Endothelial cell of umbilical vein (primary cell): ENCODE measurements around the gene GLCE. TPM values are rescaled to one million over a fixed set of nuclear protein-coding genes. Genes with fewer than 3 reads are reported as not detected.
A peak's percentile ranks its signal among the peaks of the same experiment; 100 is the strongest.

ENCODE experiments used
- BruUV-seq: library from RNA; stranded (reverse); fragments of 400-500 nt; replicated peaks from 2 replicates; lab custom pipeline; 2021; lab: Mats Ljungman, UMichigan
- CTCF ChIA-PET: fragments of 300-600, 350-600 bp; sonication (Branson Sonifier 250); formaldehyde crosslinking; loops from one replicate; lab custom pipeline; 2021; ENCODE audit warnings: antibody characterized with exemption, inconsistent platforms; lab: Charles Lee
- POLR2A ChIA-PET: fragments of 300-600, 350-600 bp; sonication (Branson Sonifier 250); formaldehyde crosslinking; loops from one replicate; lab custom pipeline; 2021; ENCODE audit warnings: antibody characterized with exemption, inconsistent platforms; lab: Charles Lee
- DNase-seq: peaks from one replicate; pipeline ENCODE4 v3.0.0-alpha.2; 2011; ENCODE audit warnings: low read depth, low spot score
- FAIRE-seq: peaks from 2 replicates; lab custom pipeline; 2011; peaks lifted over from hg19 to GRCh38; lab: Jason Lieb, UNC
- H2AFZ ChIP-seq: 2 replicates; pipeline ENCODE4 v1.6.0; 2012; ENCODE audit warnings: low read depth, low read length, control low read depth, inconsistent platforms
- H3K27ac ChIP-seq: 2 replicates; pipeline ENCODE4 v1.5.1; 2011; ENCODE audit warnings: low read depth, mild to moderate bottlenecking, control low read depth, low read length, moderate library complexity; ENCODE audit not compliant: insufficient read depth
- H3K27me3 ChIP-seq, 2 experiments: 2 replicates each; pipeline versions ENCODE4 v1.6.0 to v1.6.1; 2011; ENCODE audit warnings: low read length in 2 of 2, mixed read lengths in 1 of 2; ENCODE audit not compliant: control insufficient read depth in 2 of 2, insufficient read depth in 2 of 2
- H3K36me3 ChIP-seq, 2 experiments: 2 replicates in 1 of 2; 3 replicates in 1 of 2; pipeline ENCODE4 v1.5.1; 2011; ENCODE audit warnings: low read length in 2 of 2, mild to moderate bottlenecking in 1 of 2, moderate library complexity in 1 of 2; ENCODE audit not compliant: control insufficient read depth in 2 of 2, insufficient read depth in 2 of 2; ENCODE audit errors: extremely low read depth in 1 of 2
- H3K4me1 ChIP-seq: 3 replicates; pipeline ENCODE4 v1.5.1; 2011; ENCODE audit warnings: mild to moderate bottlenecking, low read length; ENCODE audit not compliant: control insufficient read depth, insufficient read depth; ENCODE audit errors: extremely low read depth
- H3K4me2 ChIP-seq: 2 replicates; pipeline ENCODE4 v1.6.1; 2011; ENCODE audit warnings: low read length, control low read depth, mixed read lengths; ENCODE audit not compliant: insufficient read depth
- H3K4me3 ChIP-seq, 3 experiments: fragments of 200-600 bp in 1 of 3; sonication (generic), shearing (Covaris generic) in 1 of 3; replicated peaks in 1 of 3; 2 replicates each; pipeline ENCODE4 v1.5.1; 2011 to 2016; ENCODE audit warnings: control low read depth in 3 of 3, low read length in 3 of 3, mild to moderate bottlenecking in 2 of 3, inconsistent platforms in 1 of 3, low read depth in 1 of 3, moderate library complexity in 1 of 3; ENCODE audit not compliant: insufficient read depth in 1 of 3
- H3K79me2 ChIP-seq: 2 replicates; pipeline ENCODE4 v1.6.0; 2012; ENCODE audit warnings: low read length, inconsistent platforms; ENCODE audit not compliant: control insufficient read depth, insufficient read depth
- H3K9ac ChIP-seq: replicated peaks from 2 replicates; pipeline ENCODE3; 2011; ENCODE audit warnings: low read length, control low read depth; ENCODE audit not compliant: insufficient read depth; ENCODE audit errors: extremely low read depth
- H3K9me1 ChIP-seq: replicated peaks from 3 replicates; pipeline ENCODE4 v1.6.0; 2011; ENCODE audit warnings: mild to moderate bottlenecking, low read length; ENCODE audit not compliant: control insufficient read depth, insufficient read depth; ENCODE audit errors: extremely low read depth
- H3K9me3 ChIP-seq: replicated peaks from 2 replicates; pipeline ENCODE4 v1.5.1; 2012; ENCODE audit warnings: low read length, inconsistent platforms; ENCODE audit not compliant: control insufficient read depth, insufficient read depth
- H4K20me1 ChIP-seq: replicated peaks from 2 replicates; pipeline ENCODE3; 2011; ENCODE audit warnings: mild to moderate bottlenecking, low read length; ENCODE audit not compliant: control insufficient read depth, insufficient read depth; ENCODE audit errors: extremely low read depth
- EZH2 ChIP-seq: IDR thresholded peaks from 2 replicates; pipeline ENCODE4 v1.6.1; 2012; ENCODE audit warnings: borderline replicate concordance, low read depth, mild to moderate bottlenecking, moderate library complexity, low read length, inconsistent platforms; ENCODE audit not compliant: severe bottlenecking
- FOS ChIP-seq: IDR thresholded peaks from 2 replicates; pipeline ENCODE4 v1.6.1; 2011; ENCODE audit warnings: mild to moderate bottlenecking, low read length, moderate library complexity, borderline replicate concordance; ENCODE audit not compliant: insufficient read depth
- GATA2 ChIP-seq: IDR thresholded peaks from 2 replicates; pipeline ENCODE4 v1.7.0; 2011; ENCODE audit warnings: low read depth, mild to moderate bottlenecking, moderate library complexity, mixed read lengths, low read length; ENCODE audit not compliant: insufficient read length, insufficient read depth
- JUN ChIP-seq: IDR thresholded peaks from 2 replicates; pipeline ENCODE4 v1.6.1; 2011; ENCODE audit warnings: borderline replicate concordance, low read depth; ENCODE audit not compliant: insufficient read length, insufficient read depth
- POLR2AphosphoS5 ChIP-seq: IDR thresholded peaks from 2 replicates; pipeline ENCODE4 v1.6.1; 2012; ENCODE audit warnings: low read depth, mild to moderate bottlenecking, control low read depth, low read length, moderate library complexity; ENCODE audit not compliant: insufficient read depth
- dilution Hi-C: fragments of 300-500 bp; cut with MboI; formaldehyde crosslinking; loops from one replicate; pipeline ENCODE4 v1.15.0; 2019; ENCODE audit warnings: low sequenced_read_pairs; ENCODE audit not compliant: extremely low pct_ligation_motif_present
- intact Hi-C: fragments of 100-400 bp; cut with micrococcal nuclease; formaldehyde crosslinking; loops from one replicate; pipeline ENCODE4 v1.10.0; 2022
- polyA plus RNA-seq, 4 experiments: library from polyadenylated mRNA; depleted of rRNA in 3 of 4; stranded (reverse) in 3 of 4; unstranded in 1 of 4; fragments of >200 nt; gene quantifications; 2 replicates each; pipeline versions ENCODE4 v1.2.1 to v1.2.3, GENCODE V29; 2011 to 2012; ENCODE audit warnings: missing spikeins in 1 of 4
- total RNA-seq: library from RNA; stranded (reverse); gene quantifications from 2 replicates; pipeline ENCODE4 v1.2.3, GENCODE V29; 2021
- TF ChIP-seq, protein P1 (sequence below), 2 donors: IDR thresholded peaks; 1 replicate in 1 of 2; 2 replicates in 1 of 2; pipeline ENCODE4 v1.5.1; 2011; ENCODE audit warnings: low read length in 2 of 2, mild to moderate bottlenecking in 2 of 2, moderate library complexity in 2 of 2, control low read depth in 1 of 2, inconsistent platforms in 1 of 2, low read depth in 1 of 2; ENCODE audit not compliant: insufficient read depth in 1 of 2; ENCODE audit errors: extremely low read depth in 1 of 2
- TF ChIP-seq, protein P2 (sequence below): IDR thresholded peaks from 2 replicates; pipeline ENCODE4 v1.6.1; 2011; ENCODE audit not compliant: insufficient read depth, insufficient read length

The GLCE gene
- total and polyA plus RNA-seq, 2 donors (not counting 3 experiments of a cell fraction or from before 2014, with no cell fraction given): 48.1 to 86.6 TPM

DNA sequence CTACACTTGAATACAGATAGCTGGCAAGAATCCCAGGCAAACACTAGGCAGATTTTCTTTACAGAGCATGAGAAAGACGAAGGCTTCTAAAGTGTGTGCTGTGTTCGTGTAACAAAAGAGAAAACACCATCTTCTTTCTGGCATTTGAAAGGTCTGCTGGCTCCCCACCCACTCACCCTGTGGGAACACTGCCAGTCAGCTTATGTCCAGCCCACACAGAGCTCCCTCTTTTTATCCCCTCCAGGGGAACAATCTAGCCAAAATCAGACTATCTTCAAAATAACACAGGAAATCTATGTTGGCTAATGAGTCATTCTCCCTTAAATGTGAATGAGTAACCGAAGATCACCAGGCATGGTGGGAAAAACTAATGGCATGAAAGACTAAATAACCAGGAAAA lies 92.7 kb downstream of the GLCE start:
- Histone ChIP-seq H3K4me3 (no peak overlapping the region), H3K79me2 (peaks cover 2% of the 10 kb centered on the region), H3K27ac (peak overlapping the region; percentile 29), H3K4me2 (peak overlapping the region; percentile 46), H3K9me1 (no peaks in the 10 kb centered on the region), H2AFZ (no peak overlapping the region), H3K27me3 (no peaks in the 10 kb centered on the region), H3K36me3 (peaks cover 0 to 4% of the 10 kb centered on the region in 2 experiments), H3K9me3 (no peaks in the 10 kb centered on the region), H4K20me1 (no peaks in the 10 kb centered on the region), H3K9ac (no peak overlapping the region), H3K4me1 (peaks cover 19% of the 10 kb centered on the region)
- no TSS peak for BruUV-seq
- TF ChIP-seq JUN (peak; percentile 81), FOS (peak; percentile 91), GATA2 (peak; percentile 65), POLR2AphosphoS5 (no peak), EZH2 (no peak)
- TF ChIP-seq, protein P1, sequence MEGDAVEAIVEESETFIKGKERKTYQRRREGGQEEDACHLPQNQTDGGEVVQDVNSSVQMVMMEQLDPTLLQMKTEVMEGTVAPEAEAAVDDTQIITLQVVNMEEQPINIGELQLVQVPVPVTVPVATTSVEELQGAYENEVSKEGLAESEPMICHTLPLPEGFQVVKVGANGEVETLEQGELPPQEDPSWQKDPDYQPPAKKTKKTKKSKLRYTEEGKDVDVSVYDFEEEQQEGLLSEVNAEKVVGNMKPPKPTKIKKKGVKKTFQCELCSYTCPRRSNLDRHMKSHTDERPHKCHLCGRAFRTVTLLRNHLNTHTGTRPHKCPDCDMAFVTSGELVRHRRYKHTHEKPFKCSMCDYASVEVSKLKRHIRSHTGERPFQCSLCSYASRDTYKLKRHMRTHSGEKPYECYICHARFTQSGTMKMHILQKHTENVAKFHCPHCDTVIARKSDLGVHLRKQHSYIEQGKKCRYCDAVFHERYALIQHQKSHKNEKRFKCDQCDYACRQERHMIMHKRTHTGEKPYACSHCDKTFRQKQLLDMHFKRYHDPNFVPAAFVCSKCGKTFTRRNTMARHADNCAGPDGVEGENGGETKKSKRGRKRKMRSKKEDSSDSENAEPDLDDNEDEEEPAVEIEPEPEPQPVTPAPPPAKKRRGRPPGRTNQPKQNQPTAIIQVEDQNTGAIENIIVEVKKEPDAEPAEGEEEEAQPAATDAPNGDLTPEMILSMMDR (IDR thresholded peaks at IDR 0.05; ENCODE audit: extremely low read depth in 1 of 2, insufficient read depth in 1 of 2, low read depth in 1 of 2, low read length in 2 of 2): no peak
- TF ChIP-seq, protein P2, sequence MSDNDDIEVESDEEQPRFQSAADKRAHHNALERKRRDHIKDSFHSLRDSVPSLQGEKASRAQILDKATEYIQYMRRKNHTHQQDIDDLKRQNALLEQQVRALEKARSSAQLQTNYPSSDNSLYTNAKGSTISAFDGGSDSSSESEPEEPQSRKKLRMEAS: no peak
- intact Hi-C loops: loop anchor here (5.0 kb wide), 1 partner anchor 91 kb away; the partner anchor contains the start of gene GLCE
- CTCF ChIA-PET: interaction anchor here (1.0 to 2.0 kb wide), 8 partner anchors 9 to 161 kb away, joined by 3 to 9 read pairs (median 4); no protein-coding TSS in a partner anchor
- peak; percentile 72 for FAIRE-seq
- peak; percentile 89 for DNase-seq
- POLR2A ChIA-PET: no interaction called here
- dilution Hi-C loops: no loop called here
